ENCODE measurements around the gene NIPSNAP2. TPM values are rescaled to one million over a fixed set of nuclear protein-coding genes. Genes with fewer than 3 reads are reported as not detected.
A peak's percentile ranks its signal among the peaks of the same experiment; 100 is the strongest.
"Not testable (repeated sequence)": the region's sequence is repeated elsewhere in the genome, so short reads cannot be mapped to it uniquely, and the experiment has no call there.

NIPSNAP2 gene
- total RNA-seq, 4 donors from 2014 or later: 54.4 to 61.0 (median 59.0) TPM

DNA sequence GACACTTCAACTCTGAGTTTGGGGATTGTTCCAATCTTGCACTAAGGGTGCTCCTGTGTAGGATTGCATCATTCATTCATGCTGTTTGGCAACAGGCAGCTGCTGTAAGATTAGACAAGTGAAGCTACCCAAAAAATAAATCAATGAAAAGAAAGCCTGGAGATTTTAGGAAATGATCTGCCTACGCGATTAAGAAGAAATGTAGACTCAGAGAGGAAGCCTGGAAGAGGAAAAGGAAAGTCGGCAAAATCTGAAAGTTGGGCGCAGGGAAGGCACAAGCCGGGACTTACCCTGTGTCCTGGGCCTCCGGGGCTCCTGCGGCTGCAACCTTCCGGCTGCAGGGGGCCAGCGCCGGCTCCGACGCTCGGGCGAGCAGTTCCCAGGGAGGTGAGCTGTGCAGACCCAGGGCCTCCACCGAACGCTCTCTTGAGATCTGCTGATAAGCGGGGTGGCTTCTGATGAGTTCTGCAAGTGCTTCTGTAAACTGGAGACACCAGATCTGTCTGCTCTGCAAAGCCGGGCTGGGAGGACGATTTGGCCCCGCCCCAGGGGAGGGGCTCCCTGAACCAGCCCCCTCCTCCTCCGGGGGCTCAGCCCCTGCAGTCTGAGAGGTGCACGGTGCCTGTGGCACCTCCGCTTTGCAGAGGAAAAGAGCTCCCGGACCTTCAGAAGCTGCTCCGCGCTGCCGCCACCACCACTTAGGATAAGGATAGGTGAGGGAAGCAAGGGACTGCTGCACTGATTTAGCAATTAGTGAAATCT is 69.5 kb downstream of the NIPSNAP2 start:
- WGBS, 2 donors: 1% methylated on average over 22 to 25 of the region's 27 CpGs
- peaks cover 0 to 7% (median 3%) of the 10 kb centered on the region in 4 donors for H3K4me1 ChIP-seq
- no peaks in the 10 kb centered on the region for H3K9me3 ChIP-seq
- peaks cover 0 to 30% (median 0%) of the 10 kb centered on the region in 3 donors for H3K36me3 ChIP-seq
- TF ChIP-seq, protein P1, sequence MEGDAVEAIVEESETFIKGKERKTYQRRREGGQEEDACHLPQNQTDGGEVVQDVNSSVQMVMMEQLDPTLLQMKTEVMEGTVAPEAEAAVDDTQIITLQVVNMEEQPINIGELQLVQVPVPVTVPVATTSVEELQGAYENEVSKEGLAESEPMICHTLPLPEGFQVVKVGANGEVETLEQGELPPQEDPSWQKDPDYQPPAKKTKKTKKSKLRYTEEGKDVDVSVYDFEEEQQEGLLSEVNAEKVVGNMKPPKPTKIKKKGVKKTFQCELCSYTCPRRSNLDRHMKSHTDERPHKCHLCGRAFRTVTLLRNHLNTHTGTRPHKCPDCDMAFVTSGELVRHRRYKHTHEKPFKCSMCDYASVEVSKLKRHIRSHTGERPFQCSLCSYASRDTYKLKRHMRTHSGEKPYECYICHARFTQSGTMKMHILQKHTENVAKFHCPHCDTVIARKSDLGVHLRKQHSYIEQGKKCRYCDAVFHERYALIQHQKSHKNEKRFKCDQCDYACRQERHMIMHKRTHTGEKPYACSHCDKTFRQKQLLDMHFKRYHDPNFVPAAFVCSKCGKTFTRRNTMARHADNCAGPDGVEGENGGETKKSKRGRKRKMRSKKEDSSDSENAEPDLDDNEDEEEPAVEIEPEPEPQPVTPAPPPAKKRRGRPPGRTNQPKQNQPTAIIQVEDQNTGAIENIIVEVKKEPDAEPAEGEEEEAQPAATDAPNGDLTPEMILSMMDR (IDR thresholded peaks at IDR 0.05): peak in 2 of 5 experiments; percentile 22 to 28
- no peak for TF ChIP-seq EP300 (IDR thresholded peaks at IDR 0.05)
- peak overlapping the region in 2 of 4 donors; percentile 31 to 54 for H3K27ac ChIP-seq
- H3K4me3 ChIP-seq: peak overlapping the region; percentile 25 to 59 (median 58)
- peak in 1 of 2 donors; percentile 30 for DNase-seq (ENCODE audit: low spot score in 2 of 2)
- H3K27me3 ChIP-seq: no peaks in the 10 kb centered on the region

DNA sequence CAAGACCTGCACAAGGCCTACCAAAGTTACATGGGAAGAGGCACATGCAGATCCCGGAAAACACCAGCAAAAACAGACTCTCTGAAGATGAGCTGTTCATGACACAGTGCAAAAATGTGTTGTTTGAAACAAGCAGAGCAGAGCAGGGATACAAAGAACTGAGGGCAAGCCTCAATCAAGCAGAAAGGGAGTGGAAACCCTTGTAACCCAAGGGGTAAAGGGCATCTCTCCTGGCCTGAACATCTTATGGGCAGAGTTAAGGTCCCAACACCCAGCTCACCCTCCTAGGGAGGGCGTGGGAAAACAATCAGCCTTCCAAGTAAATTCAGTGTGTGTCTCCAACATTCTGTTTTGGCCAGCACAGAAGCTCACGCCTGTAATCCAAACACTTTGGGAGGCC is 76.3 kb downstream of the NIPSNAP2 start:
- H3K4me1 ChIP-seq: no peaks in the 10 kb centered on the region
- no peaks in the 10 kb centered on the region for H3K9me3 ChIP-seq
- H3K27ac ChIP-seq: no peak overlapping the region
- H3K27me3 ChIP-seq: no peaks in the 10 kb centered on the region
- no peak for DNase-seq (ENCODE audit: low spot score in 2 of 2)
- no peak overlapping the region for H3K4me3 ChIP-seq
- WGBS, 2 donors: 66 to 83% methylated on average over 3 of the region's 3 CpGs
- TF ChIP-seq EP300 (IDR thresholded peaks at IDR 0.05) (no peak), POLR2A (IDR thresholded peaks at IDR 0.05) (no peak)
- TF ChIP-seq, protein P1 (IDR thresholded peaks at IDR 0.05): no peak
- peaks cover 0 to 34% (median 0%) of the 10 kb centered on the region in 3 donors for H3K36me3 ChIP-seq

DNA sequence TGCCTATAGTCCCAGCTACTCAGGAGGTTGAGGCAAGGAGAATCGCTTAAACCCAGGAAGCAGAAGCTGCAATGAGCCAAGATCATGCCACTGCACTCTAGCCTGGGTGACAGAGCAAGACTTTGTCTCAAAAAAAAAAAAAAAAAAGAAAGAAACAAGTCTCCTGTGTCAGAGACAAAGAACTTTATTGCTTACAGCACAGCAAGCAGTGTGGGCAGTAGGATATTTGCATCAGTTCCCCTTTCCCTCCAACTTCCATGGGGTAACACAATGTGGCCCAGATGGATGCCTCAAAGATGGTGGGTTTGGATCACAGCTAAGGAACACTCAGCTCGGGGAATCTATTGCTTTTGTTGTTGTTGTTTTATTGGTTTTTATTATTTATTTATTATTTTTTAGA is 81.4 kb downstream of the NIPSNAP2 start:
- not testable (repeated sequence) for H3K27me3 ChIP-seq; H3K4me3 ChIP-seq; DNase-seq (ENCODE audit: low spot score in 2 of 2); H3K9me3 ChIP-seq
- WGBS, 2 donors: 58 to 62% methylated on average over 2 of the region's 2 CpGs
- peak overlapping the region in 2 of 4 donors; percentile 53 to 75 for H3K27ac ChIP-seq
- peaks cover 0 to 24% (median 0%) of the 10 kb centered on the region in 3 donors for H3K36me3 ChIP-seq
- H3K4me1 ChIP-seq: peaks cover 0 to 35% (median 2%) of the 10 kb centered on the region in 4 donors

DNA sequence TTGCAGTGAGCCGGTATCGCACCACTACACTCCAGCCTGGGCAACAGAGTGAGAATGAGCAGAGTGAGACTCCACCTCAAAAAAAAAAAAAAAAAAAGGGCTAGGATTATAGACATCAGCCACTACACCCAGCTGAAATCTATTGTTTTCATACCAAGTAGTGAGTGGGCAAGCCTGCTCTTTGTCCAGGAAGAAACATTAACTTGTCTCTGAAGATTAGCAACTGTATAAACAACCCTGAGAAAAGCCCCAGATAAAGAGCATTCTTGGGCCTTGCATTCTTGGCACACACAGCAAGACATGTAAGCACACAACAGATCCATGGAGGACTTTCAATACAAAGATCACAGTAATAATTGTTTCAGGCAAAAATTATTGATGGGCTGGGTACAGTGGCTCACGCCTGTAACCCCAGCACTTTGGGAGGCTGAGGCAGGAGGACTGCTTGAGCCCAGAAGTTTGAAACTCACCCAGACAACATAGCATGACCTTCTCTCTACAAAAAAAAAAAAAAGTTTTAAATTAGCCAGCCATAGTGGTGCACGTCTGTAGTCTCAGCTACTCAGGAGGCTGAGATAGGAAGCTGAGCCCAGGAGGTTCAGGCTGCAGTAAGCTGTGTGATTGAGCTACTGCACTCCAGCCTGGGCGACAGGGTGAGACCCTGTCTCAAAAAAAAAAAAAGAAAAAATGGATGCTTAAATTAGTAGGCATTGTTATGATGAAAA is 82.5 kb downstream of the NIPSNAP2 start:
- TF ChIP-seq, protein P1 (IDR thresholded peaks at IDR 0.05): no peak
- Histone ChIP-seq H3K9me3 (no peaks in the 10 kb centered on the region), H3K4me1 (peaks cover 0 to 35% (median 2%) of the 10 kb centered on the region in 4 donors), H3K27ac (peak overlapping the region in 2 of 4 donors; percentile 53 to 75), H3K27me3 (no peaks in the 10 kb centered on the region), H3K36me3 (peaks cover 0 to 13% (median 0%) of the 10 kb centered on the region in 3 donors), H3K4me3 (no peak overlapping the region)
- no peak for DNase-seq (ENCODE audit: low spot score in 2 of 2)
- 33 to 48% methylated on average over 5 of the region's 5 CpGs for WGBS, 2 donors

DNA sequence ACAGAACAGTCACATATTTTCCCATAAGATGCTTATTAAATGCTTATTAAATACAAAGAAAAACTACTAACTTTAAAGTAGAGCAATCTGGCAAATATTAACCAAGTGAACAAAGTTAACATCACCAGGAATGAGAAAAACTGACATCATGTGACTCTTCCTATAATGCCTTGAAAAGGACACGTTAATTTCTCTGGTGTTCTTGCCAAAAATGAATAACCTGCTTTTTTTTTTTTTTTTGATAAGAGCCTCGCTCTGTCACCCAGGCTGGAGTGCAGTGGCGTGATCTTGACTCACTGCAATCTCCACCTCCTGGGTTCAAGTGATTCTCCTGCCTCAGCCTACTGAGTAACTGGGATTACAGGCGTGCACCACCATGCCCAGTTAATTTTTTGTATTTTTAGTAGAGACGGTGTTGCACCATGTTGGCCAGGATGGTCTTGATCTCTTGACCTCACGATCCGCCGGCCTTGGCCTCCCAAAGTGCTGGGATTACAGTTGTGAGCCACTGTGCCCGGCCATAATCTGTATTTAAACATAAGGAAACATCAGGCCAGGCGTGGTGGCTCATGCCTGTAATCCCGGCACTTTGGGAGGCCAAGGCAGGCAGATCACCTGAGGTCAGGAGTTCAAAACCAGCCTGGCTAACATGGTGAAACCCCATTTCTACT is 83.2 kb downstream of the NIPSNAP2 start:
- H3K4me3 ChIP-seq; H3K27me3 ChIP-seq; H3K9me3 ChIP-seq; H3K36me3 ChIP-seq; DNase-seq (ENCODE audit: low spot score in 2 of 2): not testable (repeated sequence)
- Histone ChIP-seq H3K27ac (peak overlapping the region in 3 of 4 donors; percentile 15 to 75 (median 53)), H3K4me1 (peaks cover 0 to 40% (median 5%) of the 10 kb centered on the region in 4 donors)
- WGBS, 2 donors: 78 to 85% methylated on average over 11 of the region's 11 CpGs

All from tibial nerve (tissue), 4 donors.